Fibroblast of villous mesenchyme (primary cell): ENCODE data around the gene OR52K1. TPM values are rescaled to one million over a fixed set of nuclear protein-coding genes. Genes with fewer than 3 reads are reported as not detected.
A peak's percentile ranks its signal among the peaks of the same experiment; 100 is the strongest.

ENCODE experiments used
- DNase-seq: peaks from one replicate; pipeline ENCODE4 v3.0.0-alpha.2; 2010; ENCODE audit warnings: low read depth
- H3K4me3 ChIP-seq: 2 replicates; pipeline ENCODE4 v1.5.1; 2011; ENCODE audit warnings: low read depth, mild to moderate bottlenecking, low read length
- total RNA-seq: library from RNA; depleted of rRNA; stranded (reverse); fragments of >200 nt; gene quantifications from 2 replicates; pipeline ENCODE4 v1.2.3, GENCODE V29; 2012
- TF ChIP-seq, protein P1 (sequence below): IDR thresholded peaks from 2 replicates; pipeline ENCODE4 v1.5.1; 2012; ENCODE audit warnings: low read depth, mild to moderate bottlenecking, low read length; ENCODE audit not compliant: insufficient read depth

Gene OR52K1
- total RNA-seq, 1 donor, result not detected

DNA sequence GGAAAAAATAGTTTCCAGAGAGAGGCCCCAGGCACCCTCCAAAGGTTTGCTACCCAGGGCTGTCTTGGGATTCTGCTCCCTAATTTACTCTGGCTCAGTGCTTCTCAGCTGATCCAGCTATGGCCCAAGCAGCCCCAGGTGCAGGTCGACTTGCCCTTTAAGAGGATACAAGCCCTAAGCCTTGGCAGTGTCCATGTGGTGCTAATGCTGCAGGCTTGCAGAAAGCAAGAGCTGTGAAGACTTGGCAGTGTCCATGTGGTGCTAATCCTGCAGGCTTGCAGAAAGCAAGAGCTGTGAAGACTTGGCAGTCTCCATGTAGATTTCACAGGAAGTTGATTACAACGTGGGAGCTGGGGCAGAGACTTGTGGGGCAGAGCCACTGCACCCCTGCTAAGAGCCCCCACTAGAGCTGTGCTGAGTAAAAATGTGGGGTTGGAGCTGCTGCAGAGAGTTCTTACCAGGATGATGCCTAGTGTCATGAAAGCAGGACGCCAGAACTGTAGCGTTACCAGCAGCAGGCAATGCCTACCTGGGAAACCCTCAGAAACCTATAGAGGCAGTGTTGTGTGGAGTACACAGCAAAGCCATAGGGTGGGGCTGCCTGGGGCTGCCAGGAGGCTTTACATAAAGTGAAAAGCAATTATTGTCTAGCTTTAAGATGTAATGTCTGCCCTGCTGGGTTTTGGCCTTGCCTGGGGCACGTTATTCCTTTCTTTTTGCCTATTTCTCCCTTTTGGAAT is 16.1 kb upstream of the OR52K1 start:
- TF ChIP-seq, protein P1, sequence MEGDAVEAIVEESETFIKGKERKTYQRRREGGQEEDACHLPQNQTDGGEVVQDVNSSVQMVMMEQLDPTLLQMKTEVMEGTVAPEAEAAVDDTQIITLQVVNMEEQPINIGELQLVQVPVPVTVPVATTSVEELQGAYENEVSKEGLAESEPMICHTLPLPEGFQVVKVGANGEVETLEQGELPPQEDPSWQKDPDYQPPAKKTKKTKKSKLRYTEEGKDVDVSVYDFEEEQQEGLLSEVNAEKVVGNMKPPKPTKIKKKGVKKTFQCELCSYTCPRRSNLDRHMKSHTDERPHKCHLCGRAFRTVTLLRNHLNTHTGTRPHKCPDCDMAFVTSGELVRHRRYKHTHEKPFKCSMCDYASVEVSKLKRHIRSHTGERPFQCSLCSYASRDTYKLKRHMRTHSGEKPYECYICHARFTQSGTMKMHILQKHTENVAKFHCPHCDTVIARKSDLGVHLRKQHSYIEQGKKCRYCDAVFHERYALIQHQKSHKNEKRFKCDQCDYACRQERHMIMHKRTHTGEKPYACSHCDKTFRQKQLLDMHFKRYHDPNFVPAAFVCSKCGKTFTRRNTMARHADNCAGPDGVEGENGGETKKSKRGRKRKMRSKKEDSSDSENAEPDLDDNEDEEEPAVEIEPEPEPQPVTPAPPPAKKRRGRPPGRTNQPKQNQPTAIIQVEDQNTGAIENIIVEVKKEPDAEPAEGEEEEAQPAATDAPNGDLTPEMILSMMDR, result no peak
- no peak for DNase-seq
- no peak overlapping the region for H3K4me3 ChIP-seq

GRCh38 chr11:4466871-4467442 is 15.5 kb upstream of the OR52K1 start:
- TF ChIP-seq, protein P1, result no peak
- no peak overlapping the region for H3K4me3 ChIP-seq
- no peak for DNase-seq

DNA sequence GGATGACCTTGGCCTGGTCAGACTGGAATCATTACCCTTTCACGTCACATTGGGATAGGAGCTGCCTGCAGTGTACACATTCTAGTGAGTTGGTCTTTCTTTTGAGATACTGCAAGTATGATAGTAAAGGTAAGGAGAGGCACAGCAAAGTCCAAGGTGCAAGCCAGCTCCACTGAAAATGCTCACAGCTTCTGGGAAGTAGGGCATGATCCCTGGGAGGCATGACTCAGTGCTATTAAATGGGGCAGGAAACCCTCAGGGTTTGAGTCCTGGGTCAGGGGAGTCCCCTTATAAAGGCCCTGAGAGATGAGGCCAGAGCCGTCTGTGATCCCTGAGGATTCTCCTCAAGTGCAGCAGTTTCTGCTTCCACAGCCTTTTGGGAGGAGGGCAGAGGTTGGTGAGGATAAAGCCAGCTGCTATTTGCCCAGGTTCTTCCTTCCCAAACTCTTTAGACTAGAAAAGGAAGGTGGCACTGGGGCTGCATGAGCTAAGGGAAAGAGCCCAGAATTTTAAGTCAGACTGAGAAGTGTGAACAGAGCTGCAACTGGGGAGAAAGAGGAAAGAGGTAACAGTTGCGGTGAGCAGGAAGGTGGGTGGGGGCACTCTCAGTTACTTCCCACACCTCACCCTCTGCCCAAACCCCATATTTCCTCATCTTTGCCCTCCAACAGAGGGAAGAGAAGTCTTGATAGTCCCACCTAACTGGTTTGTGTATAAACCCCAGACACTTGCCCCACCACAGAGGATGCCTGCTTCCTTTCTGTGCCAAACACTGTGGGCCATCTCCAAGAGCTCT is 14.4 kb upstream of the OR52K1 start:
- DNase-seq, result no peak
- TF ChIP-seq, protein P1, result no peak
- H3K4me3 ChIP-seq, result no peak overlapping the region

DNA sequence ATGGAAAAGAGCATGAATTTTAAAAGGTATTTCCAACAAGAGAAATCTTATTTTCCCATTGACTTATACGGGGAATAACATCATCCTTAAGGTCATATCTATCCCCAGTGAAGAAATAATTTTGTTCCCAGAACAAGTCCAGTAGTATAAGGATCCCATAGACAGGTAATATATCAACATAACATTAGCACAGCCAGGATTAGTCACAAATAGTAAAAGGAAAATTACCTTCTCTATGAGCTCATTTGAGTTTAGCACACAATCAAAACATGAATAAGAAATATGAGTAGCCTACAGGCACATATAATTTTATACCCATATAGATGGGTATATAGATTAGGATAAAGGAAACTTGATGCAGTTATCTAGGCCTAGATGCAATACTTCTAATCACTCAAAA is 2.8 kb upstream of the OR52K1 start:
- no peak overlapping the region for H3K4me3 ChIP-seq
- no peak for DNase-seq
- TF ChIP-seq, protein P1, result no peak

- TF ChIP-seq, protein P1, result no peak
- no peak overlapping the region for H3K4me3 ChIP-seq
- DNase-seq, result peak; percentile 13
These were observed 1.7 kb upstream of the OR52K1 start for GRCh38 chr11:4480577-4481239.

DNA sequence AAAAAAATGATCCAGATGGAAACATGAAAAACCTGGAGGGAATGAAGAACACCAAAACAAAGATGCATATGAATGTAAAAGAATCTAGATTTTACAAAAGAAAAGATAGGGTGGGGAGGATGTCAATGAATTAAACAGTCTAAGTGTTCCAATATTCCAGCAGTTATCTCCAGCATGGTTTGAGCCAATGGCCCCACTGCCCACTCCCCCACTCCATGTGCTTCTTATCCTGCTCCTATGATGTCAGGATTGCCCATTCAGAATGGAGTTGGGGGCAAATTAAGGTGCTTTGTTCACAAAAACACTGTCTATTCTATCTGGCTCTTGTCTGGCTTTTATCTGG is 1.2 kb upstream of the OR52K1 start:
- H3K4me3 ChIP-seq, result no peak overlapping the region
- no peak for DNase-seq
- TF ChIP-seq, protein P1, result no peak
